HFFc6 (cell line): ENCODE data around the gene C6orf120. TPM values are rescaled to one million over a fixed set of nuclear protein-coding genes. Genes with fewer than 3 reads are reported as not detected.

Source experiments
- DNase-seq: peaks from one replicate; pipeline ENCODE4 v3.0.0-alpha.2; 2018
- H3K27ac Mint-ChIP-seq: 2 replicates; pipeline ENCODE4 v1.8.0; 2020; ENCODE audit warnings: mild to moderate bottlenecking, mixed read lengths
- H3K27me3 Mint-ChIP-seq: 2 replicates; pipeline ENCODE4 v1.8.0; 2021; ENCODE audit warnings: mild to moderate bottlenecking, moderate library complexity, mixed read lengths; ENCODE audit not compliant: insufficient read depth
- H3K36me3 Mint-ChIP-seq: 2 replicates; pipeline ENCODE4 v1.8.0; 2021; ENCODE audit warnings: low read depth, mixed read lengths
- H3K4me1 Mint-ChIP-seq: 2 replicates; pipeline ENCODE4 v1.8.0; 2020; ENCODE audit warnings: low read depth, mixed read lengths
- H3K4me3 Mint-ChIP-seq: 2 replicates; pipeline ENCODE4 v1.8.0; 2020; ENCODE audit warnings: mild to moderate bottlenecking, moderate library complexity, mixed read lengths
- H3K9me3 Mint-ChIP-seq: 2 replicates; pipeline ENCODE4 v1.8.0; 2020; ENCODE audit warnings: mild to moderate bottlenecking, mixed read lengths
- CTCF ChIP-seq: fragments of 200-600 bp; sonication (generic); IDR thresholded peaks from 2 replicates; pipeline ENCODE4 v1.5.0; 2021; ENCODE audit warnings: antibody characterized with exemption, mild to moderate bottlenecking
- total RNA-seq, 6 experiments: library from RNA; stranded (reverse); fragmentation: NEBNext Ultra II Directional; extraction: Animal tissue kit (Norgen Biotek cat#: 25700); gene quantifications; 2 replicates in 1 of 6; 3 replicates in 5 of 6; pipeline ENCODE4 v1.2.3, GENCODE V29; 2021

Gene C6orf120
- total RNA-seq, 6 experiments from 2014 or later: 44.9 to 53.5 (median 48.7) TPM

- Mint-ChIP-seq H3K27me3 (no peaks in the 10 kb centered on the region; the same call in 1 of the 2 replicates), H3K27ac (no peak overlapping the region), H3K4me1 (no peaks in the 10 kb centered on the region), H3K36me3 (peaks cover 31% of the 10 kb centered on the region; the same call in 1 of the 2 replicates), H3K9me3 (no peaks in the 10 kb centered on the region), H3K4me3 (no peak overlapping the region)
- DNase-seq: no peak
- TF ChIP-seq CTCF: no peak
Measured at GRCh38 chr6:169663468-169663867, 38.5 kb upstream of the C6orf120 start.

- Mint-ChIP-seq H3K4me1 (no peaks in the 10 kb centered on the region), H3K4me3 (no peak overlapping the region), H3K27me3 (no peaks in the 10 kb centered on the region; the same call in 1 of the 2 replicates), H3K36me3 (peaks cover 29% of the 10 kb centered on the region; the same call in 1 of the 2 replicates), H3K9me3 (no peaks in the 10 kb centered on the region), H3K27ac (no peak overlapping the region)
- DNase-seq: no peak
- TF ChIP-seq CTCF: no peak
Measured at GRCh38 chr6:169664227-169664626, 37.7 kb upstream of the C6orf120 start.

- Mint-ChIP-seq H3K27me3 (no peaks in the 10 kb centered on the region; the same call in 1 of the 2 replicates), H3K27ac (no peak overlapping the region), H3K36me3 (peaks cover 27% of the 10 kb centered on the region; the same call in 1 of the 2 replicates), H3K9me3 (no peaks in the 10 kb centered on the region), H3K4me1 (peaks cover 9% of the 10 kb centered on the region), H3K4me3 (no peak overlapping the region)
- no peak for TF ChIP-seq CTCF
- no peak for DNase-seq
Measured at GRCh38 chr6:169665289-169665688, 36.6 kb upstream of the C6orf120 start.

GRCh38 chr6:169666441-169666840 is 35.5 kb upstream of the C6orf120 start:
- H3K27me3 Mint-ChIP-seq: no peaks in the 10 kb centered on the region; the same call in 1 of the 2 replicates
- DNase-seq: no peak
- H3K4me1 Mint-ChIP-seq: peaks cover 9% of the 10 kb centered on the region
- TF ChIP-seq CTCF: no peak
- no peak overlapping the region for H3K4me3 Mint-ChIP-seq
- H3K9me3 Mint-ChIP-seq: no peaks in the 10 kb centered on the region
- H3K36me3 Mint-ChIP-seq: peaks cover 27% of the 10 kb centered on the region
- H3K27ac Mint-ChIP-seq: no peak overlapping the region

- no peak for DNase-seq
- Mint-ChIP-seq H3K27ac (no peak overlapping the region), H3K4me3 (no peak overlapping the region), H3K27me3 (no peaks in the 10 kb centered on the region; the same call in 1 of the 2 replicates), H3K36me3 (peaks cover 27% of the 10 kb centered on the region), H3K4me1 (peaks cover 9% of the 10 kb centered on the region), H3K9me3 (no peaks in the 10 kb centered on the region)
- no peak for TF ChIP-seq CTCF
Measured at GRCh38 chr6:169667716-169668115, 34.2 kb upstream of the C6orf120 start.
